Measurements from ENCODE around the gene NCL.

DNA sequence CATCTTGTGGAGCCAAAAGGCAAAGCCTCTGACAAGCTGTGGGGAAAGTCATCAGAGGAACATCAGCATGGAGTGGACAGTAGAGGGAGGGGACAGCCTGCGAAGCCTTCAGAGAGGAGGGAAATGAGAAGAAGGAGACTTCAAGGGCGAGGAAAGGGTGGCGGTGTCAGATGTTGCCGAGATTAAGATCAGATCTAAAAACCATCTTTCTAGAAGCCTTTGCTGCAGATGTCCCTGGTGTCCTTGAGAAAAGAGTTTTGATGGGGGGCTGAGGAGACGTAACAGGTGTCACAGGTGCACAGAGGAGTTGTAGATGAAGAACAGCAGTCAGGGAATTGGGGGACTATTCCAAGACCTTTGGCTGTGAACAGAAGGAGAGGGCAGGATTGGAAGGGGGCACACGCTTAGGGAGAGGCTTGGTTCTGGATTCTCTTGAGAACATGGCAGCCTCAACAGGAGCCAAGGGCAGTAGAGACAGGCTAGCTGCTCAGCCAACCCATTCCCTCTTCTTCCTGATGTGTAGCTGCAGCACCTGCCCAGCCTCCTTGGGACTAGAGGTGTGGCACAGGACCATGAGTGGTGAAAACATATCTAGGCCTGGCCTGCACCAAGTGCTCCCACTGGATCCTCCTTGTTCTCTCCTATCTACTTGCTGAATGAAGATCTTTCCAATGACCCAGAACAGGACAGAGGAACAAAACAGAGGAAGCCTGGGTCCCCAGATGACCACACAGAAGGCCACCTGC is 22.7 kb upstream of the NCL start:
- TF ChIP-seq, protein P1, sequence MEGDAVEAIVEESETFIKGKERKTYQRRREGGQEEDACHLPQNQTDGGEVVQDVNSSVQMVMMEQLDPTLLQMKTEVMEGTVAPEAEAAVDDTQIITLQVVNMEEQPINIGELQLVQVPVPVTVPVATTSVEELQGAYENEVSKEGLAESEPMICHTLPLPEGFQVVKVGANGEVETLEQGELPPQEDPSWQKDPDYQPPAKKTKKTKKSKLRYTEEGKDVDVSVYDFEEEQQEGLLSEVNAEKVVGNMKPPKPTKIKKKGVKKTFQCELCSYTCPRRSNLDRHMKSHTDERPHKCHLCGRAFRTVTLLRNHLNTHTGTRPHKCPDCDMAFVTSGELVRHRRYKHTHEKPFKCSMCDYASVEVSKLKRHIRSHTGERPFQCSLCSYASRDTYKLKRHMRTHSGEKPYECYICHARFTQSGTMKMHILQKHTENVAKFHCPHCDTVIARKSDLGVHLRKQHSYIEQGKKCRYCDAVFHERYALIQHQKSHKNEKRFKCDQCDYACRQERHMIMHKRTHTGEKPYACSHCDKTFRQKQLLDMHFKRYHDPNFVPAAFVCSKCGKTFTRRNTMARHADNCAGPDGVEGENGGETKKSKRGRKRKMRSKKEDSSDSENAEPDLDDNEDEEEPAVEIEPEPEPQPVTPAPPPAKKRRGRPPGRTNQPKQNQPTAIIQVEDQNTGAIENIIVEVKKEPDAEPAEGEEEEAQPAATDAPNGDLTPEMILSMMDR (IDR thresholded peaks at IDR 0.05; ENCODE audit: low read length), result no peak
- no peak for TF ChIP-seq EZH2 (IDR thresholded peaks at IDR 0.05; ENCODE audit: borderline replicate concordance, low read length)
